Dermis blood vessel endothelial cell (primary cell): ENCODE data around the gene CACNA2D4. TPM values are rescaled to one million over a fixed set of nuclear protein-coding genes. Genes with fewer than 3 reads are reported as not detected.

Source experiments
- DNase-seq: peaks from one replicate; pipeline ENCODE4 v3.0.0; 2010
- total RNA-seq: library from RNA; depleted of rRNA; stranded (reverse); fragments of >200 nt; gene quantifications from 2 replicates; pipeline ENCODE4 v1.2.3, GENCODE V29; 2014

The CACNA2D4 gene
- total RNA-seq, 1 donor from 2014 or later: 0.17 TPM

GRCh38 chr12:1812650-1813302 is 105.7 kb downstream of the CACNA2D4 start:
- peak; percentile 58 for DNase-seq

GRCh38 chr12:1811948-1812291 is 106.5 kb downstream of the CACNA2D4 start:
- DNase-seq: no peak

- peak; percentile 50 for DNase-seq
Measured at GRCh38 chr12:1811281-1811947, 107.0 kb downstream of the CACNA2D4 start.

GRCh38 chr12:1810931-1811280 is 107.5 kb downstream of the CACNA2D4 start:
- DNase-seq: no peak

GRCh38 chr12:1810201-1810930 is 108.1 kb downstream of the CACNA2D4 start:
- DNase-seq: peak; percentile 43

- no peak for DNase-seq
Measured at GRCh38 chr12:1809591-1810190, 108.8 kb downstream of the CACNA2D4 start.

- DNase-seq: no peak
Measured at GRCh38 chr12:1808798-1809480, 109.5 kb downstream of the CACNA2D4 start.

GRCh38 chr12:1808036-1808797 is 110.2 kb downstream of the CACNA2D4 start:
- DNase-seq: no peak

- DNase-seq: no peak
Measured at GRCh38 chr12:1807087-1807860, 111.2 kb downstream of the CACNA2D4 start.

GRCh38 chr12:1806301-1807086 is 112.0 kb downstream of the CACNA2D4 start:
- no peak for DNase-seq

GRCh38 chr12:1805441-1806081 is 112.9 kb downstream of the CACNA2D4 start:
- no peak for DNase-seq

GRCh38 chr12:1804545-1805332 is 113.7 kb downstream of the CACNA2D4 start:
- DNase-seq: peak; percentile 92

GRCh38 chr12:1803736-1804135 is 114.7 kb downstream of the CACNA2D4 start:
- DNase-seq: no peak

- no peak for DNase-seq
Measured at GRCh38 chr12:1801303-1801975, 117.0 kb downstream of the CACNA2D4 start.

GRCh38 chr12:1800401-1801302 is 117.8 kb downstream of the CACNA2D4 start:
- DNase-seq: peak; percentile 59

- DNase-seq: no peak
Measured at GRCh38 chr12:1799882-1800400, 118.5 kb downstream of the CACNA2D4 start.
